Activated CD4-positive, alpha-beta T cell treated with anti-CD3 and anti-CD28 coated beads for 4 hours (primary cell): ENCODE results near the gene VWA3B.
"Not testable (repeated sequence)": the region's sequence is repeated elsewhere in the genome, so short reads cannot be mapped to it uniquely, and the experiment has no call there.

Experiments
- DNase-seq, 2 donors: peaks; one replicate each; pipeline ENCODE4 v3.0.0-alpha.2; 2020

VWA3B gene

DNA sequence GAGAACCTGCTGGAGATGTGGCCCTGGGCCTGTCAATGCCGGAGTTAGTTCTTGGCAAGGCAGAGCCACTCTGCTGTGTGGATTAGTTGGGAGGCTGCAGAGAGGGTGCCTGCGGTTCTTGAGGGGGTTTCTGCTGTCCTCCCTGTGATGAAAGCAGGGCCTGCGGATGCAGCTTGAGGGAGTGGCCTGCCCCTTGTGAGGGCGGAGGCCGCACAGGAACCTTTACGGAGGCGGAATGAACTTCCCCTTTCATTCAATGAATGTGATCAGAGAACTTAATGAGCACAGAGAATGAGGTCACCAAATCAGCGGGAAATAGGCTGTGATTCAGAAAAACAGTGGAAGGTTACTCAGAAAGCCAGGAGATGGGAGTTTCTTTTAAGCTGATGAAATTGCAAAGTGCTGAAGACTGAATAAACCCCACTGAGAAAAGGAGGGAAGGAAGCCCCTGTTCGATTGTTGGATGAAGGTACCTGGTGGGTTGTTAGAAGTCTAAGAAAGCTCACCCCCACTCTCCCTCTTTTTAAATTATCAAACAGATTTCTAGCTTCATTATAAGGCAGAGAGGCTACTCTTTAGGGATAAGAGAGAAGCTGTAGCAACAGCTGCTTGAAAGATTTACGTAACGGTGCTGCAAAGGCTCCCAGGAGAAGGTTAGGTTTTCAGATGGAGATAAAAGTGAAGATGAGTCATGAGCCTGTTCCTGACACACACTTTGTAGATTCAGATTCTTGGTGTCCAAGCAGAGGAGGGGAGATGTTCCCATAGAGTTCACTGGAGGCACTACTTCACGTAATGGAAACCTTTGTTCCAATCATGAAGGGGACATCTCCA, 47.4 kb downstream of the VWA3B start:
- DNase-seq, result peak in 1 of 2 donors; percentile 7

GRCh38 chr2:98137196-98137595, 50.2 kb downstream of the VWA3B start:
- no peak for DNase-seq

- DNase-seq, result not testable (repeated sequence)
Observed at GRCh38 chr2:98138978-98139377, 52.0 kb downstream of the VWA3B start.

- no peak for DNase-seq
Observed at GRCh38 chr2:98140210-98140609, 53.2 kb downstream of the VWA3B start.

GRCh38 chr2:98142106-98142791, 55.3 kb downstream of the VWA3B start:
- no peak for DNase-seq

GRCh38 chr2:98145070-98145469, 58.1 kb downstream of the VWA3B start:
- no peak for DNase-seq

DNA sequence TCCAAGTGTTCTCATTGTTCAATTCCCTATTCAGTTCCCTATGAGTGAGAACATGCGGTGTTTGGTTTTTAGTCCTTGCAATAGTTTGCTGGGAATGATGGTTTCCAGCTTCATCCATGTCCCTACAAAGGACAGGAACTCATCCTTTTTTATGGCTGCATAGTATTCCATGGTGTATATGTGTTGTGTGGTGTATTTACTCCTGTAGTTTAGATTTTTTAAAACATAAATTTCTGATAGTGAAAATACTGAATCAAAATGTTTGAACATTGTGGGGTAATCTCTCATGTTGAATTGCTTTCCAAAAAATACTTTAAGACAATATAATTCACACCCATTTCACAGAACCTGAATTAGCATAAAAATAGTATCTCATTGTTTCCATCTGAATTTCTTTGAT, 60.9 kb downstream of the VWA3B start:
- DNase-seq, result not testable (repeated sequence)

- DNase-seq, result no peak
Observed at GRCh38 chr2:98148595-98149332, 61.8 kb downstream of the VWA3B start.

GRCh38 chr2:98149333-98149697, 62.3 kb downstream of the VWA3B start:
- DNase-seq, result no peak

DNA sequence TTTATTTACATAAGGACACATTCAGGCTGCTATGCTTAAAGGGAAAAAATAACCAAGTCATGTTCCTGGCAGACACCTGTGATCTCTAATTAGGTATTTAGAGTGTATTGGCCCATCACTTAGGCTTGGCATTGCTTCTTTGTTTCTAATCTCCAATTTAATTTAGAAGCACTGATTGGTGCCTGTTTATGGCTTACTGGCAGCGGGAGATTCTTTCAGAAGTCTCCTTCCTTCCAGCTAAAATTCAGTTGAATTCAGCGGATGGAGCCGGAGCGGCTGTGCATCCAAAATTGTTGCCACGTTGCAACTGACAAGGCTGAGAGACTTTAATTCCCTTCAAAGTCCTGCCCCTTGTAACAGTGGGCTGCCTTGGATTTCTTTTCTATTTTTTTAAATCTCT, 66.5 kb downstream of the VWA3B start:
- DNase-seq, result no peak

GRCh38 chr2:98155291-98155690, 68.3 kb downstream of the VWA3B start:
- DNase-seq, result no peak

- DNase-seq, result no peak
Observed at GRCh38 chr2:98155716-98156115, 68.7 kb downstream of the VWA3B start.

- no peak for DNase-seq
Observed at GRCh38 chr2:98156304-98156703, 69.3 kb downstream of the VWA3B start.

DNA sequence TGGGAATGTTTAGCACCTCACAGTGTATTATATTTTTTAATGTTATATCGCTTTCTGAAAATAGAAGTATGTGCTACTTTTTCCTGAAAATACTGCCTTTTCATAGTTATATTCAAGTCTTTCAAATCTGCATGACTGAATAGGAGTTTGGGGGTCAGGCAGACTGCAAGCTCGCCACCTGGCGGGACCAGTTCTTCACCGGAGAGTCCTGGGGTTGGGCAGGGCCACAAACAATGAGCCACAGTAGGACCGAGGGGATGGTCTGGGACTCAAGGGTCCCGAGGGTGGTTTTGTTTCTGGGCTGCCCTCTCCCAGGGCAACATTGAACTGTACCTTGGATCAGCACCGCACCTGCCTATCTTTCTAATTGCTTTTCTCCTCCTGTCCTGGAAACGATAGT, 70.6 kb downstream of the VWA3B start:
- DNase-seq, result no peak

DNA sequence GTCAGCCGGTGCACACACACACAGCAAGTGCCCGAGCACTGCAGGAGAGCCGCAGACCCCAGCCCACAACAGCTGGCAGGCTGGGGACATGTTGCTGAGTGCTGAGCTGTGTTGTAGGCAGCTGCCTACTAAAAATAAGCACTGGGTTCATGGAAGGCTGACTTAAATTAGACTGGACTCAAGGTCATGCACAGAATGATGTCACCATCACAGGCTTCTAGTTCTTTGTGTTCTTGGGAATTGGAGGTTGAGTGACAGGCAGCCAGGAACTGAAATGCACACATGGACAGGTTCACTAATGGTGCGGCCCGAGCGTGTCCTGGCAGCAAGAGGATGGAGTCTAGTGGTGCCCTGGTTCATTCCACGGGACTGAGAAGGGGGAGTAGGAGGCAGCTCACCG, 71.3 kb downstream of the VWA3B start:
- no peak for DNase-seq

- DNase-seq, result no peak
Observed at GRCh38 chr2:98160554-98160953, 73.6 kb downstream of the VWA3B start.

DNA sequence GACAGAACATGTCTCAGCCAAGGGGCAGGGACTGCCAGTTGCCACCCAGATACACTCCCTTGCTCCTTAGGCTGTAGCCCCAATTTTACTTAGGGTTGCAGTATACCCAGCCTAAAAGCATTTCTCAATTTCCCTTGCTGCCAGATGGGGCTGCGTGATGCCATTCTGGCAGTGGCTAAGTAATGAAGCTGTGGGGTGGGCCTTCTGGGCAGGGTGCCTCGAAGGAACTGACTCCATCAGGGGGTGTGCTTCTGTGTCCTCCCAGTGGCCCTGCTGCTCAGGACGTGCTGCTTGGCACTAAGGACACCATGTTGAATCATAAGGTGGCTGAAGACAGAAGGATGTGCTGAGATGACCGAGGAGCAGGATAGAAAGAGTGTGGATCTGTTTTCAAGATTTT, 74.2 kb downstream of the VWA3B start:
- no peak for DNase-seq

GRCh38 chr2:98164256-98164655, 77.3 kb downstream of the VWA3B start:
- DNase-seq, result no peak

DNA sequence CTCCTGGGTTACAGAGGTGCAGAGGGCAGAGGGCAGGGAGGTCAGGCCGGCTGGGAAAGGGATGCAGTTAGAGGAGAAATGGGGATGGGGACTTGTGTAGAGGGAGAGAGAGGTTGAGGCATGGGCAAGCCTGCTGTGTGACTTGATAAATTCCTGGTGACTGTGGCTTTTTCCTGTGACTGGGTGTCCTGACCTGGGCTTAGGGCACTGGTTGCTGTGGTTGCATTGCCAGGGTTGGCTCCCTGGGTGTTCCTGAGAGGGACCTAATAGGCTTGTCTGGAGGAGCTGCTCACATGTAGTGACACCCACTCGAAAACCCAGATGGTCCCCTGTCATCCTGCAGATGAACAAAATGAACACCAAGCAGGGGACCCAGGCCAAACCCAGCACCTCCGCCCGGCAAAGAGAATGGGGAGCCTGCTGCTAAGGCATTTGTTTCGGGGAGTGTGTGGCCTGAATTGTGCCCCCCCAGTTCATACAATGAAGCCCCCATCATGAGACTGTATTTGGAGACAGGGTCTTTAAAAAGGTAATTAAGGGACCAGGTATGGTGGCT, 78.6 kb downstream of the VWA3B start:
- DNase-seq, result no peak

DNA sequence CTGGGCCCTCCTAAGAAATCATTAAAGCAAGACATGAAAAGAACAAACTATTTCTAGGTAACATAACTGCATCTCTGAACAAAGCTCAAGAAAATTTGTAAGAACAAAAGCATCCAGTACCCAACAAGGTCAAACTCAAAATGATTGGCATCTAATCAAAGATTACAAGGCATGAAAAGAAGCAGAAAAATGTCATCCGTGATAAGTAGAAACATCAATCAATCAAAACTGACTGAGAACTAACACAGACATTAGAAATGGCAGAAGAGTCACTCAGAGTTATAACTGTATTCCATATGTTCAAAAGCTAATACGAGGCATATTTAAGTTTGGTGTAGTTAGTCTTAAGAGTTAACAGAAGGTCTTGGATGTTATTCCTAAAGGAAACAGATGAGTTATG, 80.9 kb downstream of the VWA3B start:
- no peak for DNase-seq

DNA sequence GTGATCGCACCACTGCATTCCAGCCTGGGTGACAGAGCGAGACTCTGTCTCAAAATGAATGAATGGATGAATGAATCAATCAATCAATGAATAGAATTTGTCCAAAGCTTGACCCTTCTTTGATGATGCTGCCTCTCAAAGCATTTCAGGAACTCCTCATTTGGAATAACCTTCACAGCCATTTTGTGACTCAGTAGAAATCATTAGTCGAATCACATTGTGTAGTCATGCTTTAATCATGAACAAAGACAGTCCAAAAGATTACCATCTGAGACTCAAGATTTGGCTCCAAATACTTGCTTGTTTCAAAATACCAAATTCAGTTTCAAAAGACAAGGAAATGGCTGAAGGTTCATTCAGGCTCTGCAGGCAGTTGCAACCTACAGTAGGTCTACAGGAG, 83.1 kb downstream of the VWA3B start:
- no peak for DNase-seq

DNA sequence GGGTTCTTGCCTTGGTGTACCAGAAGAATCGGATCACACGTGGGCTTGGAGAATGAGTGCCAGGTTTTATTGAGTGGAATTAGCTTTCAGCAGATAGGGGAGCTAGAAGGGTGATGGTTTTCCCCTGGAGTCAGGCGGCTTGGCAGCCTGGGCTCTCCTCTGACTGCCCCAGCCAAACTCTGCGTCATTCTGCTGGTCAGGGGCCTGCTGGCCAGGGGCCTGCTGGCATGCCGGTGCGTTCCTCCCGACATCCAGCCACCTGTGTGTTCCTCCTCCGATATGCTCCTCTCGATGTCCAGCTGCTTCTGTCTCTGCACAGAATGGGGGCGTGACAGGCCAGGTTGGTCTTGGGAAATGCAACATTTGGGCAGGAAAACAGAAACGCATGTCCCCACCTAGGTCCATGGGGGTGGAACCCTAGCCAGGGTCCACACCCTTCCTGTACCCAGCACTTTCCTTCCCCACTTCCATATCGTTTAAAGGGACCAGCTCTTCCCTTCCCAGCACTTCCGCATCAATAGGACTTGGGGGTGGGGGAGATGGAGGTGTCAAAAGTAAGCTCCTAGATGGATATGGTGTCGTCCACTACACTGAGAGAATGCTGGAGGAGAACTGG, 85.3 kb downstream of the VWA3B start:
- no peak for DNase-seq

DNA sequence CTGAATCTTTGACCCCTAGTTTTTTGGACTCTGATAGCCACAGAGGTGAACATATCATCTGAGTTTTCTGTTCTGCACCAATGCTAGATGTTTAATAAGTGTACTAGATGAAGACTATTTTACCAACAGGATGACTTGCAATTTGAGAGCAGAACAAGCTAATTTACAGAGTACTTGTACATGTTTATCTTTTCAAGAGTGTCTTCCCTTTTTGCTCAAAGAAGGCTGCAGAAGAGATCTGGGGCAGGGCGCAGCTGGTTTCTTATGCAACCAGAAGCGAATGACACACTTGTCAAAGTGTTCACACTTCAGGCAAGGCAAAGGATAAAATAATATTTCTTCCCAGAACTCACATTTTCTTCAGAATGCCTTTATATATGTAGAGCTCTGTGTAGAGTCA, 86.0 kb downstream of the VWA3B start:
- DNase-seq, result no peak
